Epithelial cell of proximal tubule (primary cell): ENCODE results near the gene ISYNA1. TPM values are rescaled to one million over a fixed set of nuclear protein-coding genes. Genes with fewer than 3 reads are reported as not detected.

ENCODE experiments used
- DNase-seq: peaks from one replicate; pipeline ENCODE4 v3.0.0-alpha.2; 2011; ENCODE audit warnings: low read depth
- H3K4me3 ChIP-seq: 2 replicates; pipeline ENCODE4 v1.5.1; 2011; ENCODE audit warnings: low read depth, mild to moderate bottlenecking, low read length
- total RNA-seq: library from RNA; depleted of rRNA; stranded (reverse); fragments of >200 nt; gene quantifications from 2 replicates; pipeline ENCODE4 v1.2.3, GENCODE V29; 2015
- TF ChIP-seq, protein P1 (sequence below): conservative IDR thresholded peaks from 2 replicates; pipeline ENCODE4 v1.5.1; 2012; ENCODE audit warnings: low read depth, mild to moderate bottlenecking, low read length

The ISYNA1 gene
- total RNA-seq, 1 donor from 2014 or later, result 115 TPM

DNA sequence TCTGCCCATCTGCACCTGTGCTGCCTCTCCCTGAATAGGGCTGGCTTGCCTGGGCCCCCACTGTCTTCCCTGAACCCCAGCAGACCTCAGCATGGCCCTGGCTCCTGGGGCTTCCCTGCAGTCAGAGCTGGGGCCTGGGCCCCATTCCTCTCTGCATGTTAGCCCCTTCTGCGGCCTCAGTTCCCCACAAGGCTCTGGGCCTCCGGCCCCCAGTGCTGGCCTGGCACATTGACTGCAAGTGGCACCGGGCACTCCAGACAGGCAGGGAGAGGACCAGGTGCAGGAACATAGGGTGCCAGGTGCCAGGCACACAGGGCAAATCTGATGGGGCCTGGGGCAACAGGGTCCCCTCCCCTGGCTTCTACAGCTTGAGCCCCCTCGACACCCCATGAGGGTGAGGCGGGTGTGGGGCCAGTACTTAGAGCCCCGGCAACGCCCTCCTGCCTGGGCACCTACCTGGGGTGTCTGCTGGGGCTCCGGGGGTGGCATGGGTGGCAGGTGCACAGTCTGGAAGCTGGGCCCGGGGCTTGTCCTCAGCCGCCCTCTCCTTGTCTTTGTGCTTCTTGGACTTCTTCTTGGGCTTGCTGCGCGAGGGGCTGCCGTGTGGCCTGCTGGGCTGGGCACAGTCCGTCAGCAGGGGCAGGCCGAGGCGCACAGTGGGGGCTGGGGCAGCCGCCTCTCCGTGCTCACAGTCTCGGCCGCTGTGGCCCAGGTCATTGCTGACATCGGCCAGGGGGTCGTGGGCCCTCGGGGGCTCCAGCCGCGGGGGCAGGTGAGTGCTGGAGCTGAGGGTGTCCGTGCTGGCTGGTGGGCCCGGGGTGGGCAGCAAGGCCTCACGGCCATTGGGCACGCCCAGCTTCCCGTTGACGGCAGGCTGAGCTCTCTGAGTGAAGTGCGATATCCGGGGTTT, 12.3 kb upstream of the ISYNA1 start:
- TF ChIP-seq, protein P1, sequence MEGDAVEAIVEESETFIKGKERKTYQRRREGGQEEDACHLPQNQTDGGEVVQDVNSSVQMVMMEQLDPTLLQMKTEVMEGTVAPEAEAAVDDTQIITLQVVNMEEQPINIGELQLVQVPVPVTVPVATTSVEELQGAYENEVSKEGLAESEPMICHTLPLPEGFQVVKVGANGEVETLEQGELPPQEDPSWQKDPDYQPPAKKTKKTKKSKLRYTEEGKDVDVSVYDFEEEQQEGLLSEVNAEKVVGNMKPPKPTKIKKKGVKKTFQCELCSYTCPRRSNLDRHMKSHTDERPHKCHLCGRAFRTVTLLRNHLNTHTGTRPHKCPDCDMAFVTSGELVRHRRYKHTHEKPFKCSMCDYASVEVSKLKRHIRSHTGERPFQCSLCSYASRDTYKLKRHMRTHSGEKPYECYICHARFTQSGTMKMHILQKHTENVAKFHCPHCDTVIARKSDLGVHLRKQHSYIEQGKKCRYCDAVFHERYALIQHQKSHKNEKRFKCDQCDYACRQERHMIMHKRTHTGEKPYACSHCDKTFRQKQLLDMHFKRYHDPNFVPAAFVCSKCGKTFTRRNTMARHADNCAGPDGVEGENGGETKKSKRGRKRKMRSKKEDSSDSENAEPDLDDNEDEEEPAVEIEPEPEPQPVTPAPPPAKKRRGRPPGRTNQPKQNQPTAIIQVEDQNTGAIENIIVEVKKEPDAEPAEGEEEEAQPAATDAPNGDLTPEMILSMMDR, result no peak

DNA sequence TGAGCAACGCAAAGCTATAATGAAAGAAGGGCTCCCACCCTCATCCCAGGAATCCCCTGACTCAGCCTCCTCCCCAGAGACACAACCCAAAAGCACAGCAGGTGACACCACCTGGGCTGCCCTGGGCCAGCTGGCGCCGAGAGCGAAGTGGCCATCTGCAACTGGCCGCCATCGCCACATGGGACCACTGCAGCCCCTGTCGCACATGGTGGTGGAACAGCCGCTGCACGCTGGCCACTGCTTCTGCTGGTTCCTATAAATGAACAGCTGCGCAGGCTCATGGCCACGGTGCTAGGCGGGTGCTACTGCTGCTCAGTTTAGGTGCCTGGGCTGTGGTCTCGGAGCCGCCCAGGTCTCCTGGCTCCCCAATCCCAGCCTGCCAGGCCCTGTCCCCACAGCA, 11.6 kb upstream of the ISYNA1 start:
- TF ChIP-seq, protein P1, result no peak
- no peak overlapping the region for H3K4me3 ChIP-seq
- no peak for DNase-seq

More for the DNA sequence above, 12.3 kb upstream of the ISYNA1 start:
- DNase-seq, result no peak
- H3K4me3 ChIP-seq, result no peak overlapping the region

DNA sequence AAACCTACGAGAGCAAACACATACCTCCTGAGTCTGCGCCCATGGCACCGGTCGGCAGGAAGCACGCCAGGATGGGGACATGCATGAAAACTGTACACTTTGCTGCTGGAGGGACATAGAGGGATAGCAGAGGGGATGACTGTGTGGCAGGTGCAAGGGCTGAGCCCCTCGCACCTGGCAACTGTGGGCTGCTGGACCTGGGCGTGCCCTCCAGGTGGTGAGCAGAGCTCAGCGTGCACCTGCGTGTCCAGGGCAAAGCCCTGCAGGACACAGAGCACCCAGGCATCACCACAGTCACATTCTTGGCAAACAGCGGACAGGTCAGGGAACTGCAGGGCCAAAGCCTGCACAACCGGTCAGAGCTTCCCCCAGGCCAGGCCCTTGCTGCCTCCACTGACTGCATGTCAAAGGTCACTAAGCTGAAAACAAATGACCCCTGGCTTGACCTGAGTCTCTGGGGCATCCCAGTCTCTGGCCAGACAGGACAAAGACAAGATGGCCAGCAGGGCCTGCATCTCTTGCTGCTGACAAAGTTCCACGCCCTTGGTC, 9.0 kb upstream of the ISYNA1 start:
- H3K4me3 ChIP-seq, result no peak overlapping the region
- TF ChIP-seq, protein P1, result no peak
- no peak for DNase-seq

DNA sequence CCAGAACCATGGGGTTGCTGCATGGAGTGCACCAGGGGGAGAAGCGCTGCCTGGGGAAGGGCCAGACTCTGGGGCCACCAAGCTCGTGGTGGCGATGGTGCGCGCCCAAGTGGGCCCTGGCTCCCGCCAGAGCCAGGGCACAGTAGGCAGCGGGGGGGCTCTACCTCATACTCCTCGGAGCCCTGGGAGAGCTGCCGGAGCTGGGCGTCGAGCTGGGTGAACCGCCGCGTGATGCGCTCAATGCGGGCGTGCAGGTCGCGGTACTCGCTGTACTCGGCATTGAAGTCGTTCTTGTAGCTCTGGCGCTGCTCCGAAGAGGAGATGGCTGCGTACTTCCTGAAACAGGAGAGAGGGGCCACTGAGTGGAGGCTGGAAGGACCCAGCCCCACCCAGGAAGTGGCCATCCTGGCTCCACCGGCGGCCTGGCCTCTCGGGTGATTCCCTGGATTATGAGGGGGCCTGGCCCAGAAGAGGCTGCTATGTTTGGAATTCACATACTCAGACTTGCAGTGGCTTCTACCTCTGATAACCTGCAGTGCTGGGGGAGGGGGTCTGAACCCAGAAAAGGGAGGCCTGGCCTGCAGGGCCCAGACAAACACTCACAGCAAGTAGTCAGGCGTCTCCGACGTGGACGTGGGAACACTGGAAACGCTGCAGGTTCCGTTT, 8.3 kb upstream of the ISYNA1 start:
- TF ChIP-seq, protein P1, result no peak
- no peak overlapping the region for H3K4me3 ChIP-seq
- DNase-seq, result no peak

DNA sequence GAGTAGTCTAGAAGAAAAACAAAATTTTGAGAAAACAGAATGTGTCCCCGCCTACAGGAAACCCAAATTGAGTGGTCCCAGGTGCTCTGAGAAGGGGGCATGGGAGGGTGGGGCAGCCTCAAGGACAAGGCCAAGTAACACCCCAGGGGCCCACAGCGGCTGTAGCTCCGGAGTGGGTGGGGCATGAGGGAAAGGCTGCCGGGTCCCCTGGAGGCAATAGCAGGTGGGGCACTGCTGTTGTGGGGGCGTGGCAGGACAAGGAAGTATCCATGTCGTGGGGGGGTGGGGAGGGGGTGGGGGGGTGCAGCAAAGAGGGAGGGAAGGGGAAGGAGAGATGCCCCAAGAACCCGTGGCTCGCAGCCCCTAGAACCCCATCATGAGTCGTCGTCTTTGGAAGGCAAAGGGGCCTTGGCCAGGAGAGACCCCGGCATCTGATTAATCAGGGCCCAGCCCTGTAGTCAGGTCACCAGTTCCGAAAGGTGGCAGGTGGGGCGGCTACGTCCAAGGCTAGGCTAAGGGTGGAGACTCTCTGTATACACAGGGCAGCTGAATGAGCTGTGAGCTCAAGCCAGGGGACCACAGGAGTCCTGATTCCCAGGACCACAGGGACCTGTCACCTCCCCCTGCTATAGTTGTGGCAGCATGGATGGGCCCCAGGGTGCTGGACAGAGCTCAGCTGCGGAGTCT, 7.5 kb upstream of the ISYNA1 start:
- H3K4me3 ChIP-seq, result no peak overlapping the region
- no peak for DNase-seq
- TF ChIP-seq, protein P1, result no peak

DNA sequence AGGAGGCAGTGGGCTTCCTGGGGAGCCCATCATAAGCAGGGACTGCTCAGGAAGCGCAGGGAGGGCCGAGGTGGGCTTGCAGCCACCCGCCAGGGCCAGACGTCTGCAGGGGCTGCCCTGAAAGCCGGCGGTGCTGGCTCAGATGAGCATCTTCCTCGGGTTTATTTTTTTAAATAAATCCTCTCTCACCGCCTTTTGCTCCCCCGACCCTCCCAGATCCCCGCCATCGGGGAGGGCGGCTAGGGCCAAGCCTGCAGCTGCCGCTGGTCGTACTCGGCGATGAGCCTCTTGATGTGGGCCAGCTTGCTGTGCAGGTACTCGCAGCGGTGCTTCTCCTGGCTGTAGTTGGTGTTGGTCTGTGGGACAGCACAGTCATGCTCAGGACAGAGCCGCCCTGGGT, 6.6 kb upstream of the ISYNA1 start:
- no peak overlapping the region for H3K4me3 ChIP-seq
- TF ChIP-seq, protein P1, result no peak
- no peak for DNase-seq
